Suppressor macrophage (primary cell): ENCODE data around the gene CELF4.
A peak's percentile ranks its signal among the peaks of the same experiment; 100 is the strongest.

ENCODE experiments used
- DNase-seq, 4 experiments: peaks; one replicate each; pipeline ENCODE4 v3.0.0-alpha.2; 2020 to 2022

Gene CELF4

GRCh38 chr18:37274309-37275236, 291.0 kb downstream of the CELF4 start:
- DNase-seq: no peak

DNA sequence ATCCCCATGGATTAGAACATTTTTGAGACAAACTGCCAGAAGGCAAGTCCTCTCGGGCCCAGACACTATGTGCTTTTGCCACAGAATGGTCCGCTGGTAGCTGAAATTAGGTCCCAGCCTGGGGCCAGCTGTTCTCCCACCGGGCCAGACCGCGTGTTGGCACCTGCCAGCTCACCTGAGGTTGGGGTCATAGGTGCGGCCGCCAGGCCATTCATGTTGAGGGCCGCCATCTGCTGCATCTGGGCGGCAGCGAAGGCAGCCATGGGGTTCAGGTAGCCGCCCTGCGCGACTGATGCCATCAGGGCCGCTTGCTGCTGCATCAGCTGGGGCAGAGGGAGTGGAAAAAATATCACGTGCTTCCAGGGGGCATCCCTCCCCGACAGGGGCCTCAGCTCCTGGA, 292.8 kb downstream of the CELF4 start:
- DNase-seq: no peak

GRCh38 chr18:37272226-37272625, 293.4 kb downstream of the CELF4 start:
- no peak for DNase-seq

DNA sequence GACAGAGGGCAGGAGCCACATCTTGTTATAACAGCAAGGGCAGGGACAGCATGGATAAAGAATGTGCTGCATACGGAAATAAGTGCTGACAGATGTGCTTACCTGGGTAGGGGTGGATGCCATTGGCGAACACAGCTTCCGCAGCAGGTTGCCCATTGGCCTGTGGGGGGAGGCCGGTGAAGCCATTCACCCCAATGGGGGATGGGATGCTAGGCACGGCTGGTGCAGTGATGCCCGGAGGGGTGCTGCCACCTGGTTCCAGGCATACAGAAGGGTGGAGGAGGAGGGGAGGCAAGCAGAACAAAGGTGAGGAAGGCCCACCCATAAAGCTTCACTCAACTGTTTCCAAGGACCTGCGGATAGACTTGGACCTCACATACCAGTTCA, 294.9 kb downstream of the CELF4 start:
- no peak for DNase-seq

DNA sequence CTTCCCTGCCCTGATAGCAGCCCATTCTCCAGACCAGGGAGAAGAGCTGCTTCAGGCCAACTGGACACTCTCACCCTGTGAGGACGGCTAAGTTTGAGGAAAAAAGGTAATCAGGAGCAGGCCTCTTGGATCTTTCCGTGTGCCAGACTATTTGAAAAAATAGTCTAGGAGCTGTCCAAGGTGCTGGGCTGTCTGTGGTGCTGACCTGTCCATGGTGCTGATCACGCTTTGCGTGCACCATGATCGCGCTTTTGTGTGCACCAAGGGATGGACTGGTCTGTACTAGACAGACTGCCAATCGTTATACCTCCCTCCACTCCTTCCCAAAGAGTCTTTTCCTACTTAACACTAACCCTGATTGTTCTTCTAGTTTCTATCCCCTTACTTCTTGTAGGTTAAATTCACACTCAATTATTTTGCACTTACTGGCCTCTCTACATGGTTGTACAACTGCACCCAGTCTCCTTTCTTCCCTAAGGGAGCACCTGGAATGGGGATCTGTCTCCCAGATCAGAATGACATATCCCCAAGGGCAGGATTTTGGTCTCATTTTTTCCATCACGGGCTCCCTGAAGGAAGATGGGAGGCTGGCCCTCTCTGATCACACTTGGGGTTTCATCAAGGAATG, 295.4 kb downstream of the CELF4 start:
- DNase-seq: peak; percentile 49 to 70 (median 59)

- DNase-seq: peak in 1 of 4 experiments; percentile 4
These were observed 299.3 kb downstream of the CELF4 start for GRCh38 chr18:37266290-37266689.

DNA sequence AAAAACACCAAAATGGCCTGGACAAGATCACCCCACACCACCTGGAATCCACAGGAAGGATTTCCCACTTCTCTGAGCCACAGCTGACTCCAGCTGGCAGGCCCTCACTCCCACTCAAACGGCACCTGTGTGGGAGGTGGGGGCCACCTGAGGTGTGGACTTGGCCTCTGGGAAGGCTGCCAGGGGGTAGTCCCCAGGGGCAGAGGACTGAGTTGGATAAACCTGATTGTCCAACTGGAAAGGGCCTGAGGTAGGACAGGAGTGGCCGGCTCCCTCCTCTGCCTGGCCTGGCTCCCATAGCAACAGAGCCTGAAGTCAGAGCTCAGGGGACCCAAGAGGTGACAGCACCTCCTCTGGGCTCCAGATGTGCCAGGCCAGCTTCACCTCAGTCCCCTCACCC, 300.2 kb downstream of the CELF4 start:
- no peak for DNase-seq

GRCh38 chr18:37264956-37265355, 300.6 kb downstream of the CELF4 start:
- no peak for DNase-seq

- no peak for DNase-seq
These were observed 303.6 kb downstream of the CELF4 start for GRCh38 chr18:37261988-37262387.

DNA sequence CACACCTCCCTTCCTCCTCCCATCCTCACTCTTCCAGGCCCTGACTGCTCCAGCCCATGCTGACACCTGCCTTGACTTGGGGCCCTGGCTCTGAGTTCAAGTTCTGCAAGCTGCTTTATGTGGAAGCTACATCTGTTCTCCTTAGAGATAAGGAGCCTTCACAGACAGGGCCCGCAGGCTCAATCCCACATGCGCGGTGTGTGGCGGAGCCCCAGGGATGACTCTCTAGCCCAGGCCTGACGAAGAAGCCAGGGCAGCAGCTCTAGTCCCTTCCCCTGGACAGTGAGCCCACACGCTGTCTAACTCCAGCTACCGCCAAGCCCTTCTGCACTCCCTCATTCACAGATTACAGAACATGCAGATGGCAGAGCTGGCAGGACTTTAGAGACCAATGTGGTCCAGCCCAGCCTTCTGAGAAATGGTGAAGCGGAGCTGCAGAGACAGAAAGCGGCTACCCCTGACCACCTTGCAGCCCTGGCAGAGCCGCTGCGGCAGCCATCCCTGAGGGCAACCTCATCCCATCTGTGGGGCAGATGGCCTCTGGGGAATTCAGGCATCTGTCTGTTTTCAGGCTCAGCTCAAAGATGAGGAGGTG, 304.3 kb downstream of the CELF4 start:
- no peak for DNase-seq

DNA sequence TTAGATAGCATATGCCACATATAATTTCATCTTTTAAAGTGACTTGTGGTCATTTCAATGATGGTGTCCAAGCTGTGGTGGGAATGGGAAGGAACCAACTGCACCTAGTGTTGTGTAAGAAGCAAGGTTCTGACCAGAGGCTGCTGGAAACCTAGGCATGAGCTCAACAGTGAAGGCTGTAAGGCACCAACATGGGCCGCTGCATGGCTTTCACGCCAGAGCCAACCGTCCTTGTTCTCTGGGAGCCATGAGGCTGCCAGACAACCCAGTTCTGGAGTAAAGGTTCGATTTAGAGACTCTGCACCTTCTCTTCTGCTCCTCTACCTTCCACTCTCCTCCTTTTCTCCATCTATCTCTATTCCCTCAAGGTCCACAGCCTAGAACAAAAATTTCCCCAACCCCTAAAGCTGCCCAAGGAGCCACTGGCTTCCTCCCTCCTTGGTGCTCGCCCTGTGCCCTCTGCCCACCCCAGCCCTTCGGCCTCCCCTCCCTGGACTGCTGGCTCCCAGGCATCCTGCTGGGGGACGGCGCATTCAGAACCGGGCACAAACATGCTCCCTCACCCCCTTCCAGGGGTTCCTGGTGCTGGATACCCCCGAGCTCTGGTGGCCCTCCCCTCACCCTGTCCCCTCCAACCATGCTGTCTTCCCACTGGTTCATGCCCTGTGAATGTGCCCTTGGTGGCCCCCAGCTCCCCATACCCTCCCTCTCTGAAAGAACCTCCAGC, 305.1 kb downstream of the CELF4 start:
- no peak for DNase-seq

GRCh38 chr18:37259711-37260110, 305.9 kb downstream of the CELF4 start:
- no peak for DNase-seq

- no peak for DNase-seq
These were observed 306.8 kb downstream of the CELF4 start for GRCh38 chr18:37258819-37259218.

- DNase-seq: no peak
These were observed 307.5 kb downstream of the CELF4 start for GRCh38 chr18:37258131-37258530.

- DNase-seq: no peak
These were observed 310.6 kb downstream of the CELF4 start for GRCh38 chr18:37254973-37255372.

- DNase-seq: no peak
These were observed 311.3 kb downstream of the CELF4 start for GRCh38 chr18:37254236-37254754.

DNA sequence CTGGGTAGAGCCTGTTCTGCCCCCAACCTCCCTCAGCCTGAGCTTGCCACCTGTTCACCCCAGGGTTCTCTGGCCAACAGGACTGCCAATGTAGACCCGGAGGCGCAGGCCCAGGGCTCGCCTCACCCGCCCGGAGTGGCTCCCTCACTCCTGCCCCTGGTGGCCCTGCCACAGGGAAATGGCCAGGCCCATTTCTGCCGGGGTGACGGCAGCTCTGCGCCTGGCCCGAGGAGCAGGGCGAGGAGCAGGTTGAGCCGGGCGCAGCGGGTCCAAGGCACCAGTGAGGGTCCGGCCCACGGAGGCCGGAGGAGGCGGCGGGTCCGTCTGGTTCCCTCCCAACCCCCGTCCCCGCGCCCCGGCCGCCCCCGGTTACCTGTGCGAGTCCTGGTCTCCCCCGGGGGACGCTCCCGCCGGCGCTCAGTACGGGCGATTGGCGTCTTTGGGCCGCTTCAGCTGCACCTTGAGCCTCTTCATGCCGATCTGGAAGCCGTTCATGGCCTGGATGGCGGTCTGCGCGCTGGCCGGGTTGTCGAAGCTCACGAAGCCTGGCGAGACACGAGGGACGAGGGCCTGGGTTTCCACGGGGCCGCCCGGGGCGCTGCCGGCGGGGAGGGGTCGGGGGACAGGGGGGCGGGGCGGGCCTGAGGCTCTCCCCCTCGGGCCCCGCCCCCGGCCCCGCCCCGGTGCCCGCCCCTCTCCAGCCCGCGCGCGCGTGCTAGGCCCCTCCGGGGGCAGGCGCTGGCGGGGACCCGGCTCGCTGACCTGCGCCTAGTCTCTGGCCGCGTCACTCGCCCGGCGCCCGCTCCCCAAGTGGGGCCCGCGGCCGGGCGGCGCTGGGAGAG, 312.0 kb downstream of the CELF4 start:
- DNase-seq: peak in 1 of 4 experiments; percentile 4

DNA sequence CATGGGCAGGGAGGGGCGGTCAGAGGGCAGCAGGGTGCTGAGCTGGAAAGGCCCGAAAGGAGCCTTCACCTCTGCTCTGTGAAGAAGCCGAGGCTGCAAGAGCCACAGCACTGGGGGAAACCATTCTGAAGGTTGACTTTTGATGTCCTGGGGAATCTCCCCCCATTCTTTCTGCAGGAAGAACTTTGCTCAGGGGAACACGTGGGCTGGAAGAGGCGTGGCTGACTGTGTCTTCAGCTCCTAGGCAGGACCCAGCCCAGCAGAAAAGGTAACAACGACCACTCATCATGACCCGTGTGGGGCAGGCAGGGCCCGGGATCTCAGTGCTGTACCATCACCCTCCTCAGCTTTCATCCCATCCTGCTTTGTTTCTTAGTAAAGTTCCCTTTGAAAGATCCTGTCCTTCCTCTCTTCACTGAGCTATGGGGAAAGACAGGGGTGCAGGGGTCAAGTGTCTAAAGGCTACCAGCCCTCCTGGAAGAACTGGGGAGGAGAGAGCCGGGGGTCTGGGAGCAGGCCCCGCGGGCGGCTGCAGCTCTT, 312.7 kb downstream of the CELF4 start:
- DNase-seq: no peak

DNA sequence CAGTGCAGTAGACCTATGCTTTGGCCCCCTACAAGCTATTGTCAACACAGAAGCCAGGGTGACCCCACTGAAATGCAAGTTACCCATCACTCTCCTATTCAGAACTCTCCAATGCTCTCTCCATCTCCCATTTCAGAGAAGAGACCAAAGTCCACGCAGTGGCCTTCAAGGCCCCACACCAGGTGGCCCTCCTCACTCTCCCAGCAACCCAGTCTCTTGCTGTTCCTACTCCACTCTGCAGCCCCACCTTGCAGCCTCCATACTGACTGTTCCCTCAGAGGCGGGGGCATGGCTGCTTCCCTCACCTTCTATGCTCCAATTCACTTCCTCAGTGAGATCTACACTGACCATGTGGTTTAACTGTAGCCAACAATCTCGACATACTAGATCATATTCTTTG, 313.3 kb downstream of the CELF4 start:
- no peak for DNase-seq

DNA sequence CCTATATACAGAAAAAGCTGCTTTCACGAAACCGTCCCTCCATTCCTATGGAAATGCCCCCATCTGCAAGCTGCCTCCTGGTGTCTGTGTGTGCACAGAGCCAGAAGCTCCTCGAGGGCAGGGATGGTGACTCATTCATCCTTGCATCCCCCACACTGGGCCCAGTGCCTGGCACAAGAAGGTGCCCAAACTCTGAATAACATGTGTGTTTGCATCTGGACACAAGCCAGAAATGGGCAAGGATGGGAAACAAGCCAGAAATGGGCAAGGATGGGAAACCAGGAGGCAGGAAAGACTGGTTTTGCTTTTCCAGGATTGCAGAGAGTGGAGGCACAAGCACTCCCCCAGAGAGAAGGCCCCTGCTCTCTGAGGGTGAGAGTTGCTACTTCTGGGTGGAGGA, 313.9 kb downstream of the CELF4 start:
- DNase-seq: no peak

DNA sequence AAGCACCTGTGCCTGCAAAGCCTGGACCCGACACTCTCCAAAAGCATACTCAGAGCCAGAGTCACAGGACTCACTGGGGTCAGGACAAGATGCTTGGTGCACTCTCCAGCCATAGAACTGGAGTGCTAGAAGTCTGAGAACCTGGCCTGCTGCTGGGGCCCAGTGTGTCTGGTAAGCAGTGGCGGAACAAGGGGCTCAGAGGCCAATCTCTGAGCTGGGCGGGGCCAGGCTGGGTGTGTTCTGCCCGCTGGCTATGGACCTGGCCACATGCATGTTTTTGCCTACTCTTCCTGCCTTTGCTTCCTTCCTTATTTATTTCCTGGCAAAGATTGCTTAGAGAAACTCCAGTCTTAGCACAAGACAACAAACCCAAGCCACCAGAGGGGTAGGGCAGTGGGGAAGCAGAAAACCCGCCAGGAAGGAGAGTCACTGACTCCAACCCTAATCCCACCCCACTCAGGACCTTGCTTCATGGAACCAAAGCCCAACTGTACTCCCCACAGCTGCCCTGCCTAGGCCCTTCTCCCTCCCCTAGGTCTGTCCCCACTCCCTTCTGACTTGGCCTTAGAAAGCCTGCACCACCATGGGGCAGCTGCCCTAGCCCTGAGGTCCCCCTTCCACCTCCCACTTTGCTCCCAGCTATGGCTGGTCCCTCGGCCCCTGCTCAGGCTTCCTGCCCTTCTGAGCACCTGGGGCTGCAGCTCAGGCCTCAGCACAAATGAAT, 315.5 kb downstream of the CELF4 start:
- DNase-seq: no peak
